GM10266 (cell line): ENCODE measurements around the gene CCDC188.
"Not testable (repeated sequence)": the region's sequence is repeated elsewhere in the genome, so short reads cannot be mapped to it uniquely, and the experiment has no call there.

Experiments
- DNase-seq: peaks from one replicate; pipeline ENCODE4 v3.0.0; 2012; ENCODE audit errors: extremely low spot score
- TF ChIP-seq, protein P1 (sequence below): IDR thresholded peaks from 2 replicates; pipeline ENCODE4 v1.5.1; 2012; ENCODE audit warnings: mild to moderate bottlenecking, low read depth; ENCODE audit not compliant: control insufficient read depth, insufficient read depth; ENCODE audit errors: missing control alignments

CCDC188 gene

DNA sequence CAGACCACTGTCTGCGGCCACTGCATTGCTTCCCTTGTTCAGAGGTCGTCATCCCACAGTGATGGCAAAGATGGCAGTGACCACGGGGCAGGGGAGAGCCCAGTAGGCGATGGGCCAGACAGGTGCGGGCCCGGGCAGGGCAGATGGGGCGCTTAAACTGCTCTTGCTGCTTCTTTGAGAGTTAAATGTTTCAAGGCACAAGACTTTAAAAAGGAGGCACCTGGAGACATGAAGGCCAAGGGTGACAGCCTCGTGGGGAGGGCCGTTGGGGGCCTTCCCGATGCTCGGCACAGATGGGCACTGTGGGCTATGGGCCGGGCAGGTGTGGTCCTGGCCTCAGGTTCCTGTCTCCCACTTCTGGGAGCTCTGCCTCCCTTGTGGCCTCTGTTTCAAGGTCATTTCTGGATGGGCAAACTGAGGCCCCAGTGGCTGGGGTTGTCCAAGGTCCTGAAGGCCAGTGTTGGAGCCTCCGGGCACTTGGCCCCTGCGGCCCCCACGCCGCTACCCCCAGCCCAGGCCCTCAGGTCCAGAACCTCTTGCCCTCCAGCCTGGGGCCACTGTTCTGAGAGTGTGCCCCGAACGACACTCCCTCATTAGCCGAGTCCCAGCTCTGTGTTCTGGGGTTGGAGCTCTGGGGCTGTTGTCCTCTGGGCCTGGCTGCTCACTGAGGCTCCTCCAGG is 16.9 kb upstream of the CCDC188 start:
- DNase-seq: no peak
- TF ChIP-seq, protein P1, sequence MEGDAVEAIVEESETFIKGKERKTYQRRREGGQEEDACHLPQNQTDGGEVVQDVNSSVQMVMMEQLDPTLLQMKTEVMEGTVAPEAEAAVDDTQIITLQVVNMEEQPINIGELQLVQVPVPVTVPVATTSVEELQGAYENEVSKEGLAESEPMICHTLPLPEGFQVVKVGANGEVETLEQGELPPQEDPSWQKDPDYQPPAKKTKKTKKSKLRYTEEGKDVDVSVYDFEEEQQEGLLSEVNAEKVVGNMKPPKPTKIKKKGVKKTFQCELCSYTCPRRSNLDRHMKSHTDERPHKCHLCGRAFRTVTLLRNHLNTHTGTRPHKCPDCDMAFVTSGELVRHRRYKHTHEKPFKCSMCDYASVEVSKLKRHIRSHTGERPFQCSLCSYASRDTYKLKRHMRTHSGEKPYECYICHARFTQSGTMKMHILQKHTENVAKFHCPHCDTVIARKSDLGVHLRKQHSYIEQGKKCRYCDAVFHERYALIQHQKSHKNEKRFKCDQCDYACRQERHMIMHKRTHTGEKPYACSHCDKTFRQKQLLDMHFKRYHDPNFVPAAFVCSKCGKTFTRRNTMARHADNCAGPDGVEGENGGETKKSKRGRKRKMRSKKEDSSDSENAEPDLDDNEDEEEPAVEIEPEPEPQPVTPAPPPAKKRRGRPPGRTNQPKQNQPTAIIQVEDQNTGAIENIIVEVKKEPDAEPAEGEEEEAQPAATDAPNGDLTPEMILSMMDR: no peak

DNA sequence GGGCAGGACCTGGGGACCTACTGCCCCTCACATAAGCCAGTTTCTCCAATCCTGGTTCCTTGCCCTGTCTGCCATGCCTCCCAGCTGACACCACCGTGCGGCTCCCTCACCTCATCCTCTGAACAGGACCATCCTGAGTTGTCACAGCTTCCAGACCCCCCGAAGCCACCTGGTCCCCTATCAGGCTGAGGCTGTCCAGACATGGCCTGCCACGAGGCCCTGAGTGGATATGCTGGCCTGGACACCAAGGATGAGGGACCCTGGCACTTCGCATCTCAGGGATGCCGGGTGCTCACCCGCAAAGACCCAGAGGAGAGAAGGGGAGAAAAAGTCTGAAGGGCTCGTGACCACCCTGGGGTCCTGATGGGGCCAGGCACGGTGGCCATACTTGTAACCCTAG is 15.8 kb upstream of the CCDC188 start:
- TF ChIP-seq, protein P1: no peak
- DNase-seq: no peak

DNA sequence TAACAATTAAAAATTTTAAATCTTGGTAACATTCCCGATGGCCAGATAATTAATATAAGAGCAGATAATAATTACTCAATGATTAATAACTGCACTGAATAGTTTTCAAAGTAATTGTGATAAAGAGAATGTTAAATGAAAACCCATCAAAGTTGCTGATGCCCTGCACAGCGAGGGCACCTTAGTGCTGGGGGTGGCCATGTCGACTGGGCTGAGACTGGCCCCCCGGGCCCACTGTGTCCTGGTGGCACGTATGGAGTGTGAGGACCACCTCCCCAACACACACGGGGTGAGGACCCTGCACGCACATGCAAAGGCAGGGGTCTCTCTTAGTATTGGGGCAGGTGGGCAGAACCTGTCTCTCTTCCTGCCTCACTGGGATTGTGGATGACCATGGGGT is 15.1 kb upstream of the CCDC188 start:
- DNase-seq: no peak
- TF ChIP-seq, protein P1: no peak

DNA sequence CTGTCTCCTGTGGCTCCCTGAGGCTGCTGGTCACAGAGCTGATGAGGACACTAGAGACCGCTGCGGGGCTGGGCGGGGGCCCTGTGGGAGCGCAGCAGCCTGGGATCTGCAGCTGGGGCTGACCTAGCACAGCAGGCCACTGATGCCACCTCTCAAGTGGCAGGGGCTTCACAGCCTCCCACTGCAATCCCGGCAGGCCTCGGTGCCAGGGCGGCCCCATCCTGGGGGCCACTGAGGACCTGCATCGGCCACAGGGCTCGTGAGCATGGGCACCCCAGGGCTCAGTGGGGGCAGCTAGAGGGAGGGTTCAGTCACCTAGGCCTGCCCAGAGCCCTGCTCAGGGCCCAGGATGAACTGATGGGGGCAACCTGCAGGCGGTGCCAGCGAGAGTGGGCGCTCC is 14.6 kb upstream of the CCDC188 start:
- DNase-seq: no peak
- TF ChIP-seq, protein P1: no peak

DNA sequence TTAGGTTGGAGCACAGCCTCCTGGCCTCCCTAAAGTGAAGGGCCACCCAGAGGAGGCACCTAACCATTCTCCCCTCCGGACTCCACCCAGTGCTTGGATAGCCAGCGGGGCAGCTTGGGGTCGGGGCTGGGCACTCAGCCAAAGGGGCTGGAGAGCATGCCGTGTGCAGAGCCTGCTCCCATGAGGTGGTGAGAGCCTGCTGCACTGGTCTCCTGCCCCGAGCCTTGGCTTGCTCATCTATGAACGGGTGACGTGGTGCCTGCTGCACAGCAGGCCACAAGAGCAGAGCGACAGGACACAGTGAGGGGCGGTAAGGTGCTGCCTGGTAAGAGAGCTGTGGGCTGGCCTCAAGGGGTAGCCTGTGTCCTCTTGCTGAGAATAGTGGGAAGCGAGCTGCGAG is 14.0 kb upstream of the CCDC188 start:
- no peak for DNase-seq
- TF ChIP-seq, protein P1: no peak

DNA sequence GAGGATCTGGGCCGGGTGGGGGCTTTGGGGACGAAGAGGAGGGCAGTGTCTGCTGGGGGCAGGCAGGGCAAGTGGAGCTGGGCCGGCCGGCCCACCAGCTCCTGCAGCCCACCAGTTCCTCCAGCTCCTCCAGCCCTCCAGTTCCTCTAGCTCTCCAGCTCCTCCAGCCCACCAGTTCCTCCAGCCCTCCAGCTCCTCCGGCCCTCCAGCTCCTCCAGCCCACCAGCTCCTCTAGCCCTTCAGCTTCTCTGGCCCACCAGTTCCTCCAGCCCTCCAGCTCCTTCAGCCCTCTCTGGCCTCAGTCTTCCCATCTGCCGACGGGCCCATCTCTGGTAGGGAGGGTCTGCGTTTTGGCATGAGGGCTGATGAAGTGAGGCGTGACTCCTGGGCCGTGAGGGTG is 9.2 kb upstream of the CCDC188 start:
- TF ChIP-seq, protein P1: no peak
- no peak for DNase-seq

DNA sequence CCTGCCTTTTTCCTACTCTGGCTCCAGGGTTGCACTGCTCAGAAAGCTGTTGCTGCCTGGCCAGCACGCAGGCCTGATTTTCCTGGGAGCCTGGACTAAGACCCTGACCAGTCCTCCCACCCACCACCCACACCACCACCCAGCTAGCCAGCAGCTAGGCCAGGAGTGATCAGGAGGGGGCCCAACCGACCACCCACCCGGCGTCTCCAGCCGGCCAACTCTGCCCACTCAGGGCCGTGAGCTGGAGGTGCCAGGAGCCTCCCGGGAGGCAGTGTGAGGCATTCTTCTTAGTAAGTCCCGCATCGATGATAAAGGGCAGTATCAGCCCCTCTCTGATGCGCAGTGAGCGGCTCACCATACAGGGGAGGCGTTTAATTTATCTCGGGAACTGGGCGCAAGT is 8.7 kb upstream of the CCDC188 start:
- not testable (repeated sequence) for DNase-seq

DNA sequence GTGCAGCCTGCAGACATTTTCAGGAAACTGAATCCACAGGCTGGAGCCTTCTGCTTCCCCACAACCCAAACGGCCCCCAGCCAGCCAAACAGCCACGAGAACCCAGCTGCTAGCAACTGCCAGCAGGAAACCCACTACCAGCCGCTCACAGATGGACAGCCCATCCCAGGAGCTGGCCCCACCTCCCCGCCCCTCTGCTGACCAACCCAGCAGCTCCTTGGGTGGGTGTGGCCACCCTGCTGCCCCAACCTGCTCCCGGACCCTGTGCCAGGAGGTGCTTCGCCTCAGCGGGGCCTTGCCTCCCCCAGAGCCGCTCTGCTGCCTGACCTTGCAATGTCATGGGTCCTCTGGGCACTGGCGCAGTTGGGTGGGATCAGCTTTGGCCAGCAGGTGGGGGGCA is 8.2 kb upstream of the CCDC188 start:
- TF ChIP-seq, protein P1: no peak
- no peak for DNase-seq
